Stimulated activated CD4-positive, alpha-beta T cell treated with anti-CD3 and anti-CD28 coated beads, Interleukin-12 subunit alpha, Interleukin-12 subunit beta, amount 100 ng/mL, for 24 hours (primary cell): ENCODE data around the gene KLB.

Experiments
- DNase-seq, 2 experiments: peaks; one replicate each; pipeline ENCODE4 v3.0.0-alpha.2; 2020; ENCODE audit warnings: low read depth in 2 of 2

Gene KLB

DNA sequence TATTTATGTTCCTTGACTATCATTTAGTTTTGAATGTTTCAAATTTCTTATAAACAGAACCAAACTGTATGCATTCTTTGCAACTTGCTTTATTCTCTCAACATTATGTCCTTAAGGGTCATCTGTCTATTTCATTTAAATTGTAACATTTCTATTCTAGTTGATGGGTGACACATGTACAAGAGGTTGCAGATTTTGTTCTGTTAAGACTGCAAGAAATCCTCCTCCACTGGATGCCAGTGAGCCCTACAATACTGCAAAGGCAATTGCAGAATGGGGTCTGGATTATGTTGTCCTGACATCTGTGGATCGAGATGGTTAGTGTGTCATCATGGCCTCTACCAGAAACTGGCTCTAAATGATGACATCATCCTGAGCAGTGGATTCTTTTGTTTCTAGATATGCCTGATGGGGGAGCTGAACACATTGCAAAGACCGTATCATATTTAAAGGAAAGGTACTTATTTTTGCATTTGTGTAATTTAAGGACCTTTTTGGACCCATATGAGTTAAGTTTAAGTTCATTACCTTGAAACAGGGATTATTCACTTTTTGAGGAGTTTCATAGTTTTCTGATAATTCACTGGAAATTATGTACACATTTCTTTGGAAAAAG is 58.3 kb downstream of the KLB start:
- no peak for DNase-seq

DNA sequence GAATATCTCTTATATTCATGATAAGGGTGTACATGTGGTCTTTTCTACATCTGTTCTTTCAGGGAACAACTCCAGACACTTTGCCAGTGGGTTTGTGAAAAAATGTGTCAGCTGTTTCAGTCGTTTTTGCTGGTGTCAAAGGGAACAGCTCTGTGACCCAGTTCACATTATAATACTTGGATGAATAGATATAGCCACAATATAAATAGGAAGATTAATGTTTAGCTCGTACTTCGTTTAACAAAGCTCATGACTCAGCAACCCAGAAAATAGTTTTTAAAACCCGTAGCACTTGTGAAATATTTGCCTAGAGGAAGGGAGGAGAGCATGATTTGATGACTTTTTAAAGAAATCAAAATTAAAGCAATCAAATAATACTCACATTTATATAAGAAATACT is 60.0 kb downstream of the KLB start:
- DNase-seq, result no peak

DNA sequence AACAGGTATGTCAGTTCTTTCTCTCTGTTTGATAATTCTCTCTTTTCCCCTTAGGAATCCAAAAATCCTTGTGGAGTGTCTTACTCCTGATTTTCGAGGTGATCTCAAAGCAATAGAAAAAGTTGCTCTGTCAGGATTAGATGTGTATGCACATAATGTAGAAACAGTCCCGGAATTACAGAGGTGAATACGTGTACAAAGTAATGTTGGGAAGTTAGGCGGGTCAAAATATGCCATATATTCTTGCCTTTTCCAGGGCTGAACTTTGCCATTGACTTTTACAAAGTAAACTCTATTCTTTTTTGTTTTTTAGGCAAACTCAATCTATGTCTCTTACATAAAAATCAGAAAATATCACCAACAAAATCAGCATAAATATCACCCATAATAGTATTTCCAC is 60.7 kb downstream of the KLB start:
- no peak for DNase-seq

DNA sequence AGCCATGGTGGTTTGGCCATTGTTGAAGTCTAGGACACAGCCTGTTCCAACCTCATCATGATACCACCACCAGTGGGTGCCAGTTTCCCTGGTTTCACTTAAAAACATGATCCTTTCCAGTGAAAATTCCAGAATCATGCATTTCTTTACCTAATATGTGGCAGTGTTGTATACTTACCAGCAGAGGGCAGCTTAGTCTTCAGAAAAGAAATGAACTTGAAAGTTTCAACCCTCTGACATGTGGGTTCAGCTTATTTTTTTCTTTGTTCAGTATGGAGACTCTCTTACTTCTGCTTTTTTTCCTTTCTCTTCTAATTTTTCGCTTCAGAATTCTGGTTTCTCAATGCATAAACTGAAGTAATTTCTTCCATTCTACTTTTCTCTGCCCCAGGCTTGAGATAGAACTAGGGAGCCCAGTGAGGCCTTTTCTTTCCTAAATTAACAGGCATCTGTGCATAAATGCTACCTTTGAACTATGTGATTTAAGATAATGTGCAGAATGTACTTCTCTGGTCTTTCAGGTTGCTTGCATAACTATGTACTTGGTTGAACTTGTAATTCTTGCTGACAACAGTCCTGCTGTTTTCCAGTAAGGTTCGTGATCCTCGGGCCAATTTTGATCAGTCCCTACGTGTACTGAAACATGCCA is 62.8 kb downstream of the KLB start:
- no peak for DNase-seq

DNA sequence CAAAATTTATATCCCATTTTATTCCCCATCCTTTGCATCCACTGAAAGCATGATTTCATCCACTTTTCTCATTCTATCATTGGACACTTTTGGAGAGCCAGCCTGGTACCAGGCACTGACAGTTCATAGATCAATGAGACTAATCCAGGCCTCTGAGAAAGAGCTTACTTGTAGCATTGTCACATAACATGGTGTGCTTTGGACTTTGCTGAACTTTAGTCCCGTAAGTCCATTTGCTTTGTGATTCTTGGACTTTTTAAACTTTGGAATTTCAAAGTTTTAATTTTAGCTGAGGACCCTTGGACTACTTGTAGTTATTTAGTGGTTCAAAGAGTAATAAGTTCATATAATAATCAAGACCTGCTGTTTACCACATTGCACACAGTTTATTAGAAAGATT is 63.7 kb downstream of the KLB start:
- no peak for DNase-seq

DNA sequence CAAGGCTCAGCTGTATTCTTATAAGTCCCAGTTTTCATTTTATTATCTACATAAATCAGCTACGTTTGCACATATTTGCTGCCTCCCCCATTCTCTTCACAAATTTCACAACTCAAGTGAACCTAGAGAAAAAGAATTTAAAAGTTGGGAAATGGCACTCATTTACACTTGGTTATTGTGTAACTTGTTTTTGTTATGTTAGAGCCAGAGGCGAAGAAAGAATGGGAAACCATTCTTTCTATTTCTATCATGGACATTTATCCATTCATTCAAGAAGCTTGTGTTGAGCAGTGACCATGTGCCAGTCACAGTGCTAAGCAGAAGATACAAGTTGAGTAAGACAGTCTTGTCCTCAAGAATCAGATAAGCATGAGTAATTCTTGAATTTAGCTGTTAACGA is 65.7 kb downstream of the KLB start:
- DNase-seq, result no peak

DNA sequence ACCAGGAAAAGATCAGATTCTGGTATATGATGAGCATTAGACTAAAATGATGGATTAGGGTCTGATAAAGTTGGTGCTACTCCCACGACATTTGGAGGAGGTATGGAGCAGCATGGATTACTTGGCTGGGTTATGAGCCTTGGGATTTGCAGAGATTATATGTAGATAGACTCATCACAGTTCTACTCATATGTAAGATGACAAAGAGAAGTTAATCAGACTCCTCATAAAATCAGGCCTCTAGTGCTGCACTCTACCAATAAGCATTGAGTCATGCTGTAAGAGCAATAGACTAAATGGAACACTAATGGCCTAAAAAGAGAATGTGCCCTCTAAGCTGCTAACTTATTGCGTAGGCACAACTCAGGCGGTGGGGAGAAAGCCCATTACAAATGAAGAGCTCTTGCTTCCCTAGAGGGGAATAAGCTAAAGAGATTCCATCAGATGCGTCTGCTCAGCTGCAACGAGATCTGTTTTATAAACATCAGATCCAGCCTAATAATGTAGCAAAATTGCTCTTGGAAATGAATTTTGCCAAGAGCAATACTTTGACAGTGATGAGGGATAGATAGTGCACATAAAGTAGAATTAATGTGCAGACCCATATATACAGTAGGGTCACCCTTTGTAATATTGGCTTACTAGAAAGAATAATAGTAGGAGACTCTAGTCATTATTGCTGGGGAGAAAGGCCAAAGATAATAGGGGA is 69.6 kb downstream of the KLB start:
- no peak for DNase-seq

DNA sequence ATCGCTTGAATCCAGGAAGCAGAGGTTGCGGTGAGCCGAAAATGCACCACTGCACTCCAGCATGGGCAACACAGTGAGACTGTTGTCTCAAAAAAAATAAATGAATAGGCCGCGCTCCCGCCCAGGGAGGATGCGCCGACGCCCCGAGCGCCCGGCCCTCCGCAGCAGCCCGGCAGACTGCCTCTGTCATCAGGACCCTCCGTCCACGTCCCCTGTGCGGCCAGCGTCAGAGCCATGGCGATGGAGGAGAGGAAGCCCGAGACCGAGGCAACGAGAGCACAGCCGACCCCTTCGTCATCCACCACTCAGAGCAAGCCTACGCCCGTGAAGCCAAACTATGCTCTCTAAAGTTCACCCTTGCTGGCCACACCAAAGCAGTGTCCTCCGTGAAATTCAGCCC is 73.5 kb downstream of the KLB start:
- DNase-seq, result no peak

DNA sequence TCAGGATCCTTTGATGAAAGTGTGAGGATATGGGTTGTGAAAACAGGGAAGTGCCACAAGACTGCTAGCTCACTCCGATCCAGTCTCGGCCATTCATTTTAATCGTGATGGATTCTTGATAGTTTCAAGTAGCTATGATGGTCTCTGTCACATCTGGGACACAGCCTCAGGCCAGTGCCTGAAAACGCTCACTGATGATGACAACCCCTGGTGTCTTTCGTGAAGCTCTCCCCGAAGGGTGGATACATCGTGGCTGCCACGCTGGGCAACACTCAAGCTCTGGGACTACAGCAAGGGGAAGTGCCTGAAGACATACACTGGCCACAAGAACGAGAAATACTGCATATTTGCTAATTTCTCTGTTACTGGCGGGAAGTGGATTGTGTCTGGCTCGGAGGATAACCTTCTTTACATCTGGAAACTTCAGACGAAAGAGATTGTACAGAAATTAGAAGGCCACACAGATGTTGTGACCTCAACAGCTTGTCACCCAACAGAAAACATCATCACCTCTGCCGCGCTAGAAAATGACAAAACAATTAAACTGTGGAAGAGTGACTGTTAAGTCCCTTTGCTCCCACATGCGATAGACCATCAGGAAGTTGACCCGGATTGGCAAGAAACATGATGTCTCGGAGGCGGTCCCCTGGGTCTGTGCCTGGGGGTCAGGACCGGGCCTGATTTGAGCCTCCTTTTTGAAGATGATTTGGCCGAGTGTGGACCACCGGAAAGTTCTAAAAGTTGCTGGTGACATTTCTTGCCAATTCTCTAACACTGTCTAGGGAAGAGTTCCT is 74.4 kb downstream of the KLB start:
- DNase-seq, result no peak

DNA sequence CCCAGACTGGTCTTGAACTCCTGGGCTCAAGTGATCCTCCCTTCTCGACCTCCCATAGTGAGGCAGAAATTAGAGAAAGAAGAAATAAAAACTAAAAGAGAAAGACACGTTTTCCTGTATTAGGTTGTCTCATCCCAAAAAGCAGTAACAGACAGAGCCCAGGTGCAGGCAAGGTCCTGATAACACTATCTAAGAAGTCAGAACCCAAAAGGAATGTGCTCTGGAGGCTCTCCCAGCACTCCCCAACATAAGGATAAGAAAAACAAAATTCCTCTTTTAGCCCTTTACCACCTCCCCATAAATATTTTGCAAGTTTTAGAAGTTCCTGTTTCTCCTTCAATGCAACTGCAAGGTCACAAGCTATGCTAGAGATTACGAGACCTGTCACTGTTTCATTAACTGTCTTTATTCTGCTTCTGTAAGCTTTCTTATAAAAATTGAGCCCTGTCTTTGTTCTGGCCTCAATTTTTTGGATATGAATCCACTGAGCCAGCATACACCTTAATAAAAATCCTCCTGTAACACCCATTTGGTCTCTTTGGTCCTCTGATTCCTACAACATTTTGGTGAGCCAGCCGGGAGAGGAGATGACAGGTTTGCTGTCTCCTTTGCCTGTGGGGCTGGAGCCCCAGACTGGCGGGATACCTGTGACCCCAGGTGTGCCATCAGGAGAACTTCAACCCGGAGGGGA is 78.0 kb downstream of the KLB start:
- DNase-seq, result no peak

DNA sequence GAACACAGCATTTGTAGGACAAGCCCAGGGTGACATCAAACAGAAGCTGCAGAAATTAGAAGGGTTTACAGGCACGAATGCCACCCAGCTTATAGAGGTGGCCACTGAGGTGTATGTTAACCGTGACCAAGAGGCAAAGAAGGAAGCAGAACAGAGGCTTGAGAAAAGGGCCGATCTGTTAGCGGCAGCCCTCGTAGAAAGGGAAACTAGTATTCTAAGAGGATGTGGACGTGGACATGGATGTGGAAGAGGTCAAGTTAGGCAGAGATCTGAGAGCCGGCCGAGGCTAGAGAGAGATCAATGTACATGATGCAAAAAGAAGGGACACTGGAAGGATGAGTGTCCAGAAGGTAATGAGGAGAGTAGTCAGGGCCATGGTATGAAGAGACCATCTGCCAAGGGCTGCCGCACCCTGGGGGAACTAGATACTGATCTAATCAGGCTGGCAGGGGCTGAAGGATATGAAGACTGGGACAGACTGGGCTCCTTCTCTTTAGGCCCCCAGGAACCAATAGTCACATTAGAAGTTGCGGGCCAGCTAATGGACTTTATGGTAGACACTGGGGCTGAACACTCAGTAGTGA is 79.6 kb downstream of the KLB start:
- DNase-seq, result no peak

DNA sequence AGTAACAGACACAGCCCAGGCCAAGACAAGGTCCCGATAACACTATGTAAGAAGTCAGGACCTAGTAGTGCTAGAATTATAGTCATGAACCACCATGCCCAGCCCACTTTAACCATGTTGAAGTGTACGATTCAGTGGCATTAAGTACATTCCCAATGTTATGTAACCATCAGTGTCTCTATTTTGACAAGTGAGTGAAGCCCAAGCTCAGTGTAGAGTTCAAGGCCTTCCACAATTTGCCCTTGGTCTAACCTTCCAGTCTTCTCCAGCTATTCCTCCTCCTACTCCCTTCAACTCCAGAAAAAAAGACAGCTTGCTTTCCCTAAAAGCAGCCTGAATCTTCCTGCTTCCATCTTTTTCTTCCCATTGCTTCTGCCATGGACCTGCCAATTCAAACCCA is 83.6 kb downstream of the KLB start:
- no peak for DNase-seq

DNA sequence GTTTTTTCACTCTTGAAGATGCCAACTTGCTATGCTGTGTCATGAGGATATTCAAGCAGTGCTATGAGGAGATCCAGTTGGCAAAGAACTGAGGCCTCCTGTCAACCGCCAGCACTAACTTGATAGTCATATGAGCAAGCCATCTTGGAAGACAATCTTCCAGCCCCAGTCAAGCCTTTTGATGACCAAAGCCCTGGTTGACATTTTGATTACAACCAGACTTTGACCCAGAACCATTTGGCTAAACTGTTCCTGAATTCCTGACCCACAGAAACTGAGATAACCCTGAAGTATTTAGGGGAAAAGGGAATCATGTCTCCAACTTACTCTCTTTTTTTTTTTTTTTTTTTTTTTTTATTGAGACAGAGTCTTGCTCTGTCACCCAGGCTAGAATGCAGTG is 87.6 kb downstream of the KLB start:
- no peak for DNase-seq

DNA sequence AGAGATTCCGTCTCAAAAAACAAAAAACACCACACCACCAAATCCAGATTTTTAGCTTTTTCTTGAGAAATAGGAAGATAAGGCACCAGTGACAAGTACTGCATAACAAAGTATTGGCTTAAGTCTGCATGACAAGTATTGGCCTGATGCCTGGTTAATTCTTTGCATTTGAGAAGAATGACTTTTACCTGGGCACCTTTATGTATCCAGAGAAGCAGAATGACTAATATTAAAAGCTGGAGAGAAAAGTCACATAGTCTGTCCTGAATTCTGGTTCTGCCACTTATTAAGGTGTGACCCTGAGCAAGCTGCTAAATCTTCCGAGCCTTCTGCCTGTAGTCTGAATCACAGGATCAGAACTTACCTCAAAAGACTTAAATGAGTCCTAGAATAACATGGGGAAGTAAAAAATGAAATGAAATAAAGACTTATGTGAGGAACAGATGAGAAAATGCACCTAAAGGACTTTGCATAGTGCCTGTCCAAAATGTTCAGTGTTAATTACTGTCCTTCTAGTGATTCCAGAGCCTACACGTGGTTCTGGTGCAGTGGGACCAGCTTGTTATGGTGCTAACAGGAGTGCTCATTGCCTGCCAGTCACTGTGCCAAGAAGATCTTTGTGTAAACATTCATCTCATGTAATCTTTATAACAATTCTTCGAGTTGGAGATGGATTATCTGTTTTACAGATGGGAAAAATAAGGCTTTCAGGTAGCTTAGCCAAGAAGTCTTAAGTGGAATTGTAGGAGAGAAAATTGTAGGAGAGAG is 88.9 kb downstream of the KLB start:
- DNase-seq, result no peak

DNA sequence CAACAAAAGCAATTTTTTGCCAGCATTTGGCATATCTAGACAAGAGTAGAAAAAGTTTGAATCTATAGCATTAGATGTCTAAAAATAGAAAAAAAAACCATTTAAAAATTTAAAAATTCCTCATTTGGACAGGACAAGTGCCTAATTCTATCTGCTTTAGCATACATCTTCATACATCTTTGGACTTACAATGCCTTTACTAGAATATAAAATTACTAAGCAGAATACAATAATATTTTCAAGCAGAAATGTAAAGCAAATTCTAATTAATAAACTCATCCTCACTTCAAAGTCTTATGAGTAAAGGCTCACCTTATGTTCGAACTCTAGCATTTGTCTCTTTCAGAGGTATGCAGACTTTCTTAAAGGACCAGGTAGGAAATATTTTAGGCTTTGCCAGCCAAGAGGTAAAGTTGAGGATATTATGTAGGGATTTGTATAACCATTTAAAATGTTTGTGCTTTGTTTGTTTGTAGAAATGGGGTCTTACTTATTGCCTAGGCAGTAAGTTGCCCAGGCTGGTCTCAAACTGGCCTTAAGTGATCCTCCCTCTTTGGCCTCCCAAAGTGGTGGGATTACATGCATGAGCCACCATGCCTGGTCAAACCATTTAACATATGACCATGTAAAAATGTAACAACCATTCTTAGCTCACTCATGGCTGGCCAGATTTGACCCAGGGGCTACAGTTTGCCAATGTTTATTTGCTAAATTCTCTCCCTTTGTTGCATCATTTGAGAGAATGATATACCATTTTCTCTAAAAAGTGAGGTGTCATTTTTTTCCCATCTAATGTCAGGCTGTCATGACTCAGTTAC is 91.4 kb downstream of the KLB start:
- DNase-seq, result no peak

DNA sequence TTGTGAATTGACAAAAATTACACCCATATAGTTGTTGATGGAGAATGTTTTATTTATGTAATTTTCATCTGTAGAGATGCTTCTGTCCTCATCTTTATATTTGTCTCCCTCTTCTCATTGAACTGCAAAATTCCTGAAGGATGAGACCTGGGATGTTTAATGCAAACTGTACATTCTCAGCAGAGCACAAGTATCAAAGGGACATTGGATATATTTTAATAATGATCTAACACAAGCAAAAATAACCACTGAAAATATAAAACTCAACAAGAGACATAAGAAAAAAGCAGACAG is 91.9 kb downstream of the KLB start:
- no peak for DNase-seq
